ENCODE measurements around the gene ELMO1. TPM values are rescaled to one million over a fixed set of nuclear protein-coding genes. Genes with fewer than 3 reads are reported as not detected.

ELMO1 gene
- total RNA-seq, 2 donors from 2014 or later = 66.0 to 72.2 TPM

DNA sequence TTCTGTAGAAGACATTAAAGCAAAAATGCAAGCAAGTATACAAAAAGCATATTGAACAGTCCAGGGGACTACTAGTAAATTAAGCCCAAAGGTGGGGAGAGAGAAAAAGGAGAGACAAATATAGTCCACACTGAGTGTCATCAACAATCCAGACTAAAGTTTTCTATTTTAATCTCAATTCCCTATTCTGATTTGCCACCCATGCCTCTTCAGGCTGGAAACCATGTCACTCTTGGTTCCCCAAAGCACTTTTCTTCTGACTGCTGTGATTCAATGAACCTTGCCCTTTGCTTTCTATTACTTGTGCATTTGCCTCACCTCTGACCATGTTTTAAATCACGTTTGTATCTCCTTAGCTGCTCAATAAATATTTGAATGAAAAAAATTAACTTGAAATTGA, 629.0 kb downstream of the ELMO1 start:
- DNase-seq (ENCODE audit: low spot score) = no peak
- H3K9me3 ChIP-seq = no peaks in the 10 kb centered on the region
- TF ChIP-seq, protein P1, sequence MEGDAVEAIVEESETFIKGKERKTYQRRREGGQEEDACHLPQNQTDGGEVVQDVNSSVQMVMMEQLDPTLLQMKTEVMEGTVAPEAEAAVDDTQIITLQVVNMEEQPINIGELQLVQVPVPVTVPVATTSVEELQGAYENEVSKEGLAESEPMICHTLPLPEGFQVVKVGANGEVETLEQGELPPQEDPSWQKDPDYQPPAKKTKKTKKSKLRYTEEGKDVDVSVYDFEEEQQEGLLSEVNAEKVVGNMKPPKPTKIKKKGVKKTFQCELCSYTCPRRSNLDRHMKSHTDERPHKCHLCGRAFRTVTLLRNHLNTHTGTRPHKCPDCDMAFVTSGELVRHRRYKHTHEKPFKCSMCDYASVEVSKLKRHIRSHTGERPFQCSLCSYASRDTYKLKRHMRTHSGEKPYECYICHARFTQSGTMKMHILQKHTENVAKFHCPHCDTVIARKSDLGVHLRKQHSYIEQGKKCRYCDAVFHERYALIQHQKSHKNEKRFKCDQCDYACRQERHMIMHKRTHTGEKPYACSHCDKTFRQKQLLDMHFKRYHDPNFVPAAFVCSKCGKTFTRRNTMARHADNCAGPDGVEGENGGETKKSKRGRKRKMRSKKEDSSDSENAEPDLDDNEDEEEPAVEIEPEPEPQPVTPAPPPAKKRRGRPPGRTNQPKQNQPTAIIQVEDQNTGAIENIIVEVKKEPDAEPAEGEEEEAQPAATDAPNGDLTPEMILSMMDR (IDR thresholded peaks at IDR 0.05) = no peak
- no peaks in the 10 kb centered on the region for H3K4me1 ChIP-seq (ENCODE audit: control insufficient read depth in 1 of 2, low read depth in 2 of 2)
- H3K27ac ChIP-seq = no peak overlapping the region
- H3K36me3 ChIP-seq = no peaks in the 10 kb centered on the region
- ATAC-seq (ENCODE audit: insufficient number of reproducible peaks, low FRiP score, low read depth) = no peak
- no peaks in the 10 kb centered on the region for H3K27me3 ChIP-seq (replicated peaks; ENCODE audit: insufficient read depth)
- no peak overlapping the region for H3K4me3 ChIP-seq

DNA sequence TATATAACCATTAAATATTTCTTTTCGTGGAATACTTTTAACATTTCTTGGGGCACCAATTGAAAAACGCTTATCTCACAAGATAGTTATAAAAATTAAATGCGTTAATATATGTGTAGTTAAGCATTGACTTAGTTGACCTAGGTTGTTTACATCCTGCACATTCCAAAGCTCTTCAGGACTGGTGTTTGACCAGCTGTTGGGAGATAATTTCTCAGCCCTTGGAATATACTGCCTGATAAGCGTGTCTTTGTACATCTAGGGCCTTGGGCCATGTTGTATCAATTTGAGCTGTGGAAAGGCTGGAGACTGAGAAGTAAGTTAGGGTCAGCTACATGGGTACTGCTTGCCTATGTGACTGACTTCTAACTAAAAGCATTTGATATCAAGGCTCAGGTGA, 634.4 kb downstream of the ELMO1 start:
- H3K4me1 ChIP-seq (ENCODE audit: control insufficient read depth in 1 of 2, low read depth in 2 of 2) = no peaks in the 10 kb centered on the region
- TF ChIP-seq, protein P1 (IDR thresholded peaks at IDR 0.05) = no peak
- H3K9me3 ChIP-seq = no peaks in the 10 kb centered on the region
- no peak overlapping the region for H3K27ac ChIP-seq
- no peaks in the 10 kb centered on the region for H3K36me3 ChIP-seq
- H3K27me3 ChIP-seq (replicated peaks; ENCODE audit: insufficient read depth) = no peaks in the 10 kb centered on the region
- no peak for DNase-seq (ENCODE audit: low spot score)
- no peak overlapping the region for H3K4me3 ChIP-seq
- ATAC-seq (ENCODE audit: insufficient number of reproducible peaks, low FRiP score, low read depth) = no peak

DNA sequence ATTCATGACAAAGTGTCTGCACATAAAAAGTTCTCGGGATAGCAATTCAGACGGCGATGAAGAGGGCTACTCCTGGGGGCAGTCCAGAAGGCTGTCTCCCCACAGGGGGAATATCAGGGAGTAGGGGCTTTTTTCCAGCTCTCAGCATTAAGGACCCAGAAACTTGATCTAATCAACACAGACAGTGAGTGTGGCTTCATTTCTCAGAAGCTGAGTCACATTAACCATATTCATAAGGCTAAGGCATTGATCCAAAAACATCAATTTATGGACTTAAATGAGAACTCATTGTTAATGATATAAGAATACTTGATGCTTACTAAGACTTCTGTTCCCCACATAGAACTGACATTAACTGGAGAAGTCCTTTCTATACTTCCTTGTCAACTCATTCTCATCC, 636.9 kb downstream of the ELMO1 start:
- Histone ChIP-seq H3K36me3 (no peaks in the 10 kb centered on the region), H3K4me3 (no peak overlapping the region), H3K27ac (no peak overlapping the region), H3K27me3 (replicated peaks; ENCODE audit: insufficient read depth) (no peaks in the 10 kb centered on the region), H3K9me3 (no peaks in the 10 kb centered on the region), H3K4me1 (ENCODE audit: control insufficient read depth in 1 of 2, low read depth in 2 of 2) (no peaks in the 10 kb centered on the region)
- ATAC-seq (ENCODE audit: insufficient number of reproducible peaks, low FRiP score, low read depth) (no peak), DNase-seq (ENCODE audit: low spot score) (no peak)
- TF ChIP-seq, protein P1 (IDR thresholded peaks at IDR 0.05) = no peak

DNA sequence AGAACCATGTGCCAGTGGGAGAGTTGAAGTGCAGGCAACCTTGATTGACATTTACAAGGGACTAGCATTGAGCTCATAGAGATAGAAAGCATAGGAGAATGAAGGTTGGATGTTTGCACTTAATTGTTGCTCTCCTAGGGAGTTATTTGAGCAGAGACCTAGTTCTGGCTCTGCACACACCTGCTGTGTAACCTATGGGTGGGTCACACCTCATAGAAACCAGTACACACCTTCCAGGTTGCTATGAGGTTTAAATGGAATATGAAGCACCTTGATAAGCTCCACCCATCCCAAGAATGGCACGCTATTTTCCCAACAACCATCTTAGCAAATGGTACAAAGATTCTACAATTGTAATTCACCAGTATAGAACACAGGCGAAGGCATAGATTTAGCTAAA, 638.2 kb downstream of the ELMO1 start:
- no peak overlapping the region for H3K27ac ChIP-seq
- TF ChIP-seq, protein P1 (IDR thresholded peaks at IDR 0.05) = no peak
- no peak for DNase-seq (ENCODE audit: low spot score)
- no peak for ATAC-seq (ENCODE audit: insufficient number of reproducible peaks, low FRiP score, low read depth)
- no peaks in the 10 kb centered on the region for H3K36me3 ChIP-seq
- H3K9me3 ChIP-seq = no peaks in the 10 kb centered on the region
- no peaks in the 10 kb centered on the region for H3K4me1 ChIP-seq (ENCODE audit: control insufficient read depth in 1 of 2, low read depth in 2 of 2)
- H3K27me3 ChIP-seq (replicated peaks; ENCODE audit: insufficient read depth) = no peaks in the 10 kb centered on the region
- H3K4me3 ChIP-seq = no peak overlapping the region

DNA sequence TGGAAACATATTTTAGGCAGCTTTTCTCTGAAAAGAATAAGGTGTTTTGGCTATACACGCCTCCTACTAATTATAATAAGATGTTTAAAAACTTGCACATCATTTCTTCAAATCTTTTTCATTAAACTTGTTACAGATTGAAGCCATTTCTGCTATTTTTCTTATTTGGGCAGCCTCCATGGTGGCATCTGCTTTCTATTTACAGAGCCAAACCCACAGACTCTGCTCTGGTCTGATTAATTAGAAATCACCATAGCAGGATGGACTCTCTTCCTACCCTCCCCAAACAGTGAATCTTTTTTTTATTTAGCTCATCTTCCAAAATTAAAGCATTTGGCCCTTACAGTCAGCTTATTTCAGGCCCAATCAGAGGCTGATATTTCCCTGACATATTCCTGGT, 638.6 kb downstream of the ELMO1 start:
- H3K27ac ChIP-seq = no peak overlapping the region
- no peak for ATAC-seq (ENCODE audit: insufficient number of reproducible peaks, low FRiP score, low read depth)
- TF ChIP-seq, protein P1 (IDR thresholded peaks at IDR 0.05) = no peak
- H3K4me3 ChIP-seq = no peak overlapping the region
- no peak for DNase-seq (ENCODE audit: low spot score)
- H3K4me1 ChIP-seq (ENCODE audit: control insufficient read depth in 1 of 2, low read depth in 2 of 2) = no peaks in the 10 kb centered on the region
- H3K27me3 ChIP-seq (replicated peaks; ENCODE audit: insufficient read depth) = no peaks in the 10 kb centered on the region
- no peaks in the 10 kb centered on the region for H3K36me3 ChIP-seq
- H3K9me3 ChIP-seq = no peaks in the 10 kb centered on the region

All from thoracic aorta (tissue), 2 donors.